B cell (primary cell): ENCODE measurements around the gene NTMT1. TPM values are rescaled to one million over a fixed set of nuclear protein-coding genes. Genes with fewer than 3 reads are reported as not detected.

ENCODE experiments used
- ATAC-seq: fragments of 200-7000 bp; cut with Tn5 transposase; one replicate; pipeline ENCODE4 v1.10.0; 2021; ENCODE audit warnings: low read depth, mild to moderate bottlenecking, moderate number of reproducible peaks, moderate library complexity
- CTCF ChIA-PET: fragments of 350-600 bp; sonication (Branson Sonifier 250); formaldehyde crosslinking; loops from one replicate; lab custom pipeline; 2021; ENCODE audit warnings: antibody characterized with exemption, inconsistent platforms; lab: Charles Lee
- POLR2A ChIA-PET: fragments of 350-600 bp; sonication (Branson Sonifier 250); formaldehyde crosslinking; loops from one replicate; lab custom pipeline; 2021; ENCODE audit warnings: antibody characterized with exemption; lab: Charles Lee
- DNase-seq: peaks from one replicate; pipeline ENCODE4 v3.0.0; 2013
- H2AFZ ChIP-seq: 2 replicates; pipeline ENCODE4 v1.6.1; 2012; ENCODE audit warnings: mild to moderate bottlenecking, low read depth, low read length; ENCODE audit not compliant: insufficient read depth, poor library complexity, severe bottlenecking
- H3K27ac ChIP-seq, 2 donors: 1 replicate in 1 of 2; 2 replicates in 1 of 2; pipeline ENCODE4 v1.5.1; 2012 to 2013; ENCODE audit warnings: low read length in 2 of 2, mild to moderate bottlenecking in 2 of 2, moderate library complexity in 1 of 2
- H3K27me3 ChIP-seq, 4 experiments: fragments of 200-600 bp in 1 of 4; sonication (generic) in 1 of 4; replicated peaks in 1 of 4; 1 replicate in 2 of 4; 2 replicates in 2 of 4; pipeline versions ENCODE4 v1.6.1 to v1.7.0; 2013 to 2016; ENCODE audit warnings: low read length in 3 of 4, mild to moderate bottlenecking in 2 of 4, mixed read lengths in 1 of 4, moderate library complexity in 1 of 4; ENCODE audit not compliant: insufficient read depth in 4 of 4, control insufficient read depth in 3 of 4; ENCODE audit errors: control extremely low read depth in 1 of 4
- H3K36me3 ChIP-seq, 2 experiments: replicated peaks in 1 of 2; 1 replicate in 1 of 2; 2 replicates in 1 of 2; pipeline versions ENCODE4 v1.6.1 to v1.7.1; 2013; ENCODE audit warnings: low read length in 1 of 2; ENCODE audit not compliant: insufficient read depth in 2 of 2, control insufficient read depth in 1 of 2; ENCODE audit errors: control extremely low read depth in 1 of 2, extremely low read depth in 1 of 2
- H3K4me1 ChIP-seq, 2 donors: fragments of 200-600 bp in 1 of 2; sonication (generic) in 1 of 2; 1 replicate in 1 of 2; 2 replicates in 1 of 2; pipeline versions ENCODE4 v1.5.1 to v1.6.1; 2013 to 2017; ENCODE audit warnings: low read length in 2 of 2; ENCODE audit not compliant: control insufficient read depth in 2 of 2, insufficient read depth in 2 of 2
- H3K4me2 ChIP-seq: replicated peaks from 2 replicates; pipeline ENCODE3; 2012; ENCODE audit warnings: mild to moderate bottlenecking, low read depth, low read length; ENCODE audit not compliant: poor library complexity, severe bottlenecking
- H3K4me3 ChIP-seq, 5 experiments: fragments of 200-600 bp in 1 of 5; sonication (generic) in 1 of 5; 1 replicate in 3 of 5; 2 replicates in 2 of 5; pipeline versions ENCODE4 v1.5.1 to v1.7.0; 2011 to 2016; ENCODE audit warnings: low read length in 4 of 5, mild to moderate bottlenecking in 4 of 5, low read depth in 2 of 5, control low read depth in 1 of 5, moderate library complexity in 1 of 5; ENCODE audit not compliant: insufficient read depth in 1 of 5; ENCODE audit errors: control extremely low read depth in 1 of 5, extremely low read depth in 1 of 5
- H3K79me2 ChIP-seq: fragments of 200-600 bp; sonication (generic); one replicate; pipeline ENCODE4 v1.6.0; 2016; ENCODE audit warnings: low read length; ENCODE audit not compliant: control insufficient read depth, insufficient read depth
- H3K9ac ChIP-seq: fragments of 200-600 bp; sonication (generic); 2 replicates; pipeline ENCODE4 v1.6.1; 2017; ENCODE audit warnings: mild to moderate bottlenecking, low read length, moderate library complexity
- H3K9me3 ChIP-seq, 3 donors: one replicate each; pipeline versions ENCODE4 v1.6.1 to v1.7.1; 2013; ENCODE audit warnings: low read length in 2 of 3; ENCODE audit not compliant: control insufficient read depth in 2 of 3, insufficient read depth in 1 of 3; ENCODE audit errors: control extremely low read depth in 1 of 3
- H4K20me1 ChIP-seq: 2 replicates; pipeline ENCODE4 v1.6.0; 2012; ENCODE audit warnings: mild to moderate bottlenecking, low read length; ENCODE audit not compliant: insufficient read depth, control insufficient read depth, poor library complexity, severe bottlenecking
- H3K27ac Mint-ChIP-seq: one replicate; pipeline ENCODE4 v1.8.0; 2021; ENCODE audit warnings: mixed read lengths
- H3K27me3 Mint-ChIP-seq: one replicate; pipeline ENCODE4 v1.8.0; 2021; ENCODE audit warnings: mixed read lengths
- H3K4me1 Mint-ChIP-seq: one replicate; pipeline ENCODE4 v1.8.0; 2021; ENCODE audit warnings: mixed read lengths
- H3K4me3 Mint-ChIP-seq: one replicate; pipeline ENCODE4 v1.8.0; 2021; ENCODE audit warnings: mixed read lengths
- H3K9me3 Mint-ChIP-seq: one replicate; pipeline ENCODE4 v1.8.0; 2022; ENCODE audit warnings: mixed read lengths; ENCODE audit not compliant: insufficient read depth
- EZH2 ChIP-seq: IDR thresholded peaks from 2 replicates; pipeline ENCODE4 v1.6.1; 2012; ENCODE audit warnings: borderline replicate concordance, low read depth, mild to moderate bottlenecking, moderate library complexity, low read length; ENCODE audit not compliant: insufficient read depth, poor library complexity, severe bottlenecking
- WGBS: methylation state at CpG from one replicate; pipeline ENCODE4 v1.1.5; 2013; ENCODE audit warnings: missing lambda C conversion rate; ENCODE audit not compliant: insufficient coverage; 5-methylcytosine and 5-hydroxymethylcytosine counted together
- intact Hi-C: fragments of 100-400 bp; cut with micrococcal nuclease; formaldehyde crosslinking; loops from one replicate; pipeline ENCODE4 v1.10.0; 2022
- polyA plus RNA-seq: library from polyadenylated mRNA; depleted of rRNA; stranded (reverse); fragments of >200 nt; gene quantifications from 2 replicates; pipeline ENCODE4 v1.2.3, GENCODE V29; 2012
- total RNA-seq, 2 donors: library from RNA; stranded (reverse); fragments of 120-200 nt in 1 of 2; gene quantifications; 1 replicate in 1 of 2; 2 replicates in 1 of 2; pipeline versions ENCODE4 v1.2.3 to v1.2.4, GENCODE V29; 2013 to 2022
- TF ChIP-seq, protein P1 (sequence below): fragments of 200-600 bp; IDR thresholded peaks from one replicate; pipeline ENCODE4 v1.8.0; 2022; ENCODE audit warnings: antibody characterized with exemption, mild to moderate bottlenecking

NTMT1 gene
- total and polyA plus RNA-seq, 2 donors (not counting 1 experiment from before 2014, with no cell fraction given): 21.8 to 35.3 TPM

DNA sequence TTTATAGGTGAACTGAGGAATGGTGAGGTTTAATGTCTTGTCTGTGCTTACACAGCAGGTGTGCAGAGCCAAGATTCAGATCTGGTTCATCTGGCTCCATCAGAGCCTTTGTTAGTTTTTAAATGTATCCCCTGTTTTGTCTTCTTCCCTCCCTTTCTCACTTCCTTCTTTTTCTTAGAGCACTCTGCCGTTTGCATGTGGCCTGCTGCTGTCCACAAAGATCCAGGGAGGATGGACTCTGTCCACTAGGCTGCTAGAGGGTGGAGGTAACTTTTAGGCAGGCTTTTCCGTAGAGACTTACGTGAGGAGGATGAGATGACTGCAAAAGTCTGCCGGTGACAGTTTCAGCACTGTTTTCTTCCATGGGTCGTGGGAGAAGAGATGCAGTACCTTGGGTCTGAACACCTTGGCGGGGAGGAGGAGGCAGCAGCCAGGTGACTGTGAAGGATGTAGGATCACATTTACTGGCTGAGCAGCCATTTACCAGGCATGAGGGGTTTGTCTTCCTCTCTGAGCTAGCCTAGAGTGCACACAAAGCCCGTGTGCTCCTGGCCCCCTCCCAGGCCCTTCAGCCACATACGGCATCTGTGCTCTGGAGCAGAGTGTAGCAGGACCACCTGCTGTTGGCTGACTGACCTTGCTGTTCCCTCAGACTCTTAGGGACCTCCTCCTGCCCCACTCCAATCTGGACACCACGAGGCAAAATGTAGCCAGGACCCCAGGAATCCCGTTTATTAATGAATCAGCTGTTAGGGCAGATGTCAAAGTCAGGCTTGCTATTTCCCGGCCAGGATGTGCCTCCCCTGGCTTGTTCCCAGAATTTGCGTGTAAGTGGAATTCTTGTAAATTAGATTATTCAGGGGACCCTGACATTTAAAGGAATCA lies 1.8 kb downstream of the NTMT1 start:
- CTCF ChIA-PET: interaction anchor here (1.1 to 12.5 kb wide), 5 partner anchors 10 to 493 kb away, joined by 3 to 269 read pairs (median 5); partner anchors contain the start of gene ASB6
- peak overlapping the region in 1 of 5 experiments; percentile 89 for H3K4me3 ChIP-seq

More for the DNA sequence above, 1.8 kb downstream of the NTMT1 start:
- peak overlapping the region; percentile 84 for H3K4me3 Mint-ChIP-seq
- Histone ChIP-seq H4K20me1 (peaks cover 60% of the 10 kb centered on the region), H3K9me3 (no peaks in the 10 kb centered on the region), H3K36me3 (peaks cover 0 to 17% of the 10 kb centered on the region in 2 experiments), H3K27me3 (no peaks in the 10 kb centered on the region), H3K79me2 (peaks cover 74% of the 10 kb centered on the region), H3K4me2 (peak overlapping the region; percentile 94), H3K9ac (no peak overlapping the region), H3K27ac (peak overlapping the region in 1 of 2 donors; percentile 99), H3K4me1 (peaks cover 29 to 34% of the 10 kb centered on the region in 2 donors), H2AFZ (no peak overlapping the region)
- POLR2A ChIA-PET: interaction anchor here (0.6 to 1.1 kb wide), 2 partner anchors 329 to 450 kb away, joined by 3 to 6 read pairs; partner anchors contain the start of gene IER5L
- DNase-seq (no peak), ATAC-seq (no peak)
- intact Hi-C loops: loop anchor here (5.0 to 10.0 kb wide), 3 partner anchors 155 to 683 kb away; partner anchors contain the start of genes DOLK, NUP188 and TOR1B
- H3K27me3 Mint-ChIP-seq: peaks cover 4% of the 10 kb centered on the region
- H3K4me1 Mint-ChIP-seq: peaks cover 58% of the 10 kb centered on the region
- H3K27ac Mint-ChIP-seq: peak overlapping the region; percentile 72
- WGBS: 83% methylated on average over 10 of the region's 12 CpGs
- no peaks in the 10 kb centered on the region for H3K9me3 Mint-ChIP-seq
- TF ChIP-seq, protein P1, sequence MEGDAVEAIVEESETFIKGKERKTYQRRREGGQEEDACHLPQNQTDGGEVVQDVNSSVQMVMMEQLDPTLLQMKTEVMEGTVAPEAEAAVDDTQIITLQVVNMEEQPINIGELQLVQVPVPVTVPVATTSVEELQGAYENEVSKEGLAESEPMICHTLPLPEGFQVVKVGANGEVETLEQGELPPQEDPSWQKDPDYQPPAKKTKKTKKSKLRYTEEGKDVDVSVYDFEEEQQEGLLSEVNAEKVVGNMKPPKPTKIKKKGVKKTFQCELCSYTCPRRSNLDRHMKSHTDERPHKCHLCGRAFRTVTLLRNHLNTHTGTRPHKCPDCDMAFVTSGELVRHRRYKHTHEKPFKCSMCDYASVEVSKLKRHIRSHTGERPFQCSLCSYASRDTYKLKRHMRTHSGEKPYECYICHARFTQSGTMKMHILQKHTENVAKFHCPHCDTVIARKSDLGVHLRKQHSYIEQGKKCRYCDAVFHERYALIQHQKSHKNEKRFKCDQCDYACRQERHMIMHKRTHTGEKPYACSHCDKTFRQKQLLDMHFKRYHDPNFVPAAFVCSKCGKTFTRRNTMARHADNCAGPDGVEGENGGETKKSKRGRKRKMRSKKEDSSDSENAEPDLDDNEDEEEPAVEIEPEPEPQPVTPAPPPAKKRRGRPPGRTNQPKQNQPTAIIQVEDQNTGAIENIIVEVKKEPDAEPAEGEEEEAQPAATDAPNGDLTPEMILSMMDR: no peak
- no peak for TF ChIP-seq EZH2
